Upper lobe of left lung (tissue), 4 donors: Measurements from ENCODE around the gene CCDC136.

Source experiments
- CTCF ChIP-seq, 6 experiments: fragments of 450-650 bp in 4 of 6; fragments of 200-600 bp in 2 of 6; sonication (generic) in 2 of 6; IDR thresholded peaks; one replicate each; pipeline ENCODE4 v1.5.1; 2016 to 2019; ENCODE audit warnings: antibody characterized with exemption in 6 of 6
- EP300 ChIP-seq, 4 donors: sonication (generic); formaldehyde crosslinking; IDR thresholded peaks; one replicate each; pipeline ENCODE4 v1.5.1; 2017; ENCODE audit warnings: antibody characterized with exemption in 4 of 4, control low read depth in 2 of 4
- POLR2A ChIP-seq, 4 donors: fragments of 450-650 bp; IDR thresholded peaks; one replicate each; pipeline ENCODE4 v1.5.1; 2016 to 2017; ENCODE audit warnings: antibody characterized with exemption in 4 of 4, mild to moderate bottlenecking in 2 of 4
- POLR2AphosphoS5 ChIP-seq, 2 donors: sonication (generic); formaldehyde crosslinking; IDR thresholded peaks; one replicate each; pipeline ENCODE4 v1.5.1; 2017; ENCODE audit warnings: antibody characterized with exemption in 2 of 2

- TF ChIP-seq CTCF (IDR thresholded peaks at IDR 0.05) (no peak), POLR2A (IDR thresholded peaks at IDR 0.05) (no peak), POLR2AphosphoS5 (IDR thresholded peaks at IDR 0.05) (no peak), EP300 (IDR thresholded peaks at IDR 0.05) (no peak)
Observed at GRCh38 chr7:128755075-128755818, 36.5 kb upstream of the CCDC136 start.
